Lower leg skin (tissue), 4 donors: ENCODE measurements around the gene SPATA32. TPM values are rescaled to one million over a fixed set of nuclear protein-coding genes. Genes with fewer than 3 reads are reported as not detected.
A peak's percentile ranks its signal among the peaks of the same experiment; 100 is the strongest.

Experiments
- DNase-seq, 2 donors: peaks; one replicate each; pipeline ENCODE4 v3.0.0-alpha.2; 2019; ENCODE audit warnings: low spot score in 2 of 2
- H3K4me3 ChIP-seq: fragments of 200-600 bp; sonication (generic); 2 replicates; pipeline ENCODE4 v1.5.1; 2017; ENCODE audit warnings: mild to moderate bottlenecking, low read depth; ENCODE audit not compliant: poor library complexity, severe bottlenecking
- POLR2A ChIP-seq, 2 donors: fragments of 450-650 bp; IDR thresholded peaks; one replicate each; pipeline ENCODE4 v1.6.1; 2016 to 2017; ENCODE audit warnings: antibody characterized with exemption in 2 of 2, mild to moderate bottlenecking in 1 of 2, moderate library complexity in 1 of 2
- WGBS, 2 donors: methylation state at CpG; one replicate each; pipeline ENCODE4 v1.1.5; 2018; 5-methylcytosine and 5-hydroxymethylcytosine counted together
- intact Hi-C: fragments of 100-400 bp; cut with DNase I; formaldehyde crosslinking; loops from one replicate; pipeline ENCODE4 v1.15.0; 2023; ENCODE audit warnings: low total_unique reads
- total RNA-seq, 4 donors: library from RNA; depleted of rRNA; stranded (reverse); fragments of >200 nt; gene quantifications; one replicate each; pipeline ENCODE4 v1.1.0, GENCODE V29; 2016
- TF ChIP-seq, protein P1 (sequence below), 3 donors: fragments of 450-650 bp; IDR thresholded peaks; one replicate each; pipeline ENCODE4 v1.5.1; 2016; ENCODE audit warnings: antibody characterized with exemption in 3 of 3, mild to moderate bottlenecking in 3 of 3, moderate library complexity in 2 of 3

SPATA32 gene
- total RNA-seq, 4 donors from 2014 or later: not detected

DNA sequence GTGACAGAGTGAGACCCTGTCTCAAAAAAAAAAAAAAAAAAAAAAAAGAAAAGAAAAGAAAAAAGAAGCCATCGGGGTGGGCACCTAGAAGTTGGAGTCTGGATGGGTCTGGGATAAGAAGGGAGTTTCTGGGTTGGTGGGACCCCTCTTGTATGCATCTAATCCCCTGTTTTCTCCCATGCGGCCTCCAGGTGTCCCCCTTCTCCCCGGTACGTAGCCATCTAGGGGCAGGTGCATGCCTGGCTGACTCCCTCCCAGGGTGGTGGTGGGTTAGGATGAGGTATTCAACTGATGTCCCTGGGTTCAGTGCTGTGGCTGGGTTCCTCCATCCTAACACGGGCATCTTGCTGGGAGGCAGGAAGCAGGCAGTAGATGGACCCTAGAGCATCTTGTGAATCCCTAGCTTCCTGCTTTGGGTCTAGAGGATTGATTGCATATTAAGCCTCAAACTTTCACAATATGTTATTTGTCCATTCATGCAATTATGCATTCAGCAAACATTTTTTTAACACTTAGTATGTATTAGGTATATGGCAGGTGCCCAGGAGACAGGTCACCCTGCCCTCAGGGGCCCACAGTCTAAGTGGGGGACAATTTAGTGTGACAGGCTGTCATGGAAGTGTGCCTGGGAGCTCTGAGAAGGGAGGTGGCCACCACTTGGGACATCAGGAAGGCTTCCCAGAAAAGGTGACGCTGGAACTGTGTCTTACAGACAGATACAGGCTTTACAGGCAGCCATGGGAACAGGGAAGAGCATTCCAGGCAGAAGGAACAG, 27.1 kb downstream of the SPATA32 start:
- WGBS, 2 donors: 48 to 61% methylated on average over 6 of the region's 6 CpGs
- TF ChIP-seq, protein P1, sequence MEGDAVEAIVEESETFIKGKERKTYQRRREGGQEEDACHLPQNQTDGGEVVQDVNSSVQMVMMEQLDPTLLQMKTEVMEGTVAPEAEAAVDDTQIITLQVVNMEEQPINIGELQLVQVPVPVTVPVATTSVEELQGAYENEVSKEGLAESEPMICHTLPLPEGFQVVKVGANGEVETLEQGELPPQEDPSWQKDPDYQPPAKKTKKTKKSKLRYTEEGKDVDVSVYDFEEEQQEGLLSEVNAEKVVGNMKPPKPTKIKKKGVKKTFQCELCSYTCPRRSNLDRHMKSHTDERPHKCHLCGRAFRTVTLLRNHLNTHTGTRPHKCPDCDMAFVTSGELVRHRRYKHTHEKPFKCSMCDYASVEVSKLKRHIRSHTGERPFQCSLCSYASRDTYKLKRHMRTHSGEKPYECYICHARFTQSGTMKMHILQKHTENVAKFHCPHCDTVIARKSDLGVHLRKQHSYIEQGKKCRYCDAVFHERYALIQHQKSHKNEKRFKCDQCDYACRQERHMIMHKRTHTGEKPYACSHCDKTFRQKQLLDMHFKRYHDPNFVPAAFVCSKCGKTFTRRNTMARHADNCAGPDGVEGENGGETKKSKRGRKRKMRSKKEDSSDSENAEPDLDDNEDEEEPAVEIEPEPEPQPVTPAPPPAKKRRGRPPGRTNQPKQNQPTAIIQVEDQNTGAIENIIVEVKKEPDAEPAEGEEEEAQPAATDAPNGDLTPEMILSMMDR (IDR thresholded peaks at IDR 0.05): no peak
- no peak for TF ChIP-seq POLR2A (IDR thresholded peaks at IDR 0.05)
- no peak overlapping the region for H3K4me3 ChIP-seq
- intact Hi-C loops: no loop called here
- no peak for DNase-seq

DNA sequence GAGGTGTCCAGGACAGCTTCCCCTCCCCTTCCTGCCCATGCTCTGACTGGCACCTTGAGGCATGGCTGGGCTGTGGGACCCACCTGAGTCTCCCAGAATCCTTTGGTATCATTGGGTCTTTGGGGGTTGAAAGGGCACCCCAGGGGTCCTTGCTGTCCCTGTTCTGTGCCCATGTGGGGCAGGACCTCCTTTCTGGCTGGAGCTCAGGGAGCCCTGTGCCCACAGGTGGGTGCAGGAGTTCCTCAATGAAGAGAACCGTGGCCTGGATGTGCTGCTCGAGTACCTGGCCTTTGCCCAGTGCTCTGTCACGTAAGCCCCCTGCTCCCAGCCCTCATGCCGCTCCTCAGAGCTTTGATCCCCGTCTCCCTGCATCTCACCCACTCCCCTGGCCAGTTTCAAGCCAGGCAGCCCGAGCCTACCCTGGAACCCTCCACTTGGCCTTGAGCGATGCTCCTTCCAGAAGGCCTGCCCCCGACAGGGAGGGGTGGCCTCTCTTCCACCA, 28.4 kb downstream of the SPATA32 start:
- DNase-seq: no peak
- whole genome bisulfite sequencing, 2 donors: 84 to 86% methylated on average over 8 of the region's 8 CpGs
- no peak overlapping the region for H3K4me3 ChIP-seq
- intact Hi-C loops: no loop called here
- TF ChIP-seq POLR2A (IDR thresholded peaks at IDR 0.05): no peak
- TF ChIP-seq, protein P1 (IDR thresholded peaks at IDR 0.05): no peak

DNA sequence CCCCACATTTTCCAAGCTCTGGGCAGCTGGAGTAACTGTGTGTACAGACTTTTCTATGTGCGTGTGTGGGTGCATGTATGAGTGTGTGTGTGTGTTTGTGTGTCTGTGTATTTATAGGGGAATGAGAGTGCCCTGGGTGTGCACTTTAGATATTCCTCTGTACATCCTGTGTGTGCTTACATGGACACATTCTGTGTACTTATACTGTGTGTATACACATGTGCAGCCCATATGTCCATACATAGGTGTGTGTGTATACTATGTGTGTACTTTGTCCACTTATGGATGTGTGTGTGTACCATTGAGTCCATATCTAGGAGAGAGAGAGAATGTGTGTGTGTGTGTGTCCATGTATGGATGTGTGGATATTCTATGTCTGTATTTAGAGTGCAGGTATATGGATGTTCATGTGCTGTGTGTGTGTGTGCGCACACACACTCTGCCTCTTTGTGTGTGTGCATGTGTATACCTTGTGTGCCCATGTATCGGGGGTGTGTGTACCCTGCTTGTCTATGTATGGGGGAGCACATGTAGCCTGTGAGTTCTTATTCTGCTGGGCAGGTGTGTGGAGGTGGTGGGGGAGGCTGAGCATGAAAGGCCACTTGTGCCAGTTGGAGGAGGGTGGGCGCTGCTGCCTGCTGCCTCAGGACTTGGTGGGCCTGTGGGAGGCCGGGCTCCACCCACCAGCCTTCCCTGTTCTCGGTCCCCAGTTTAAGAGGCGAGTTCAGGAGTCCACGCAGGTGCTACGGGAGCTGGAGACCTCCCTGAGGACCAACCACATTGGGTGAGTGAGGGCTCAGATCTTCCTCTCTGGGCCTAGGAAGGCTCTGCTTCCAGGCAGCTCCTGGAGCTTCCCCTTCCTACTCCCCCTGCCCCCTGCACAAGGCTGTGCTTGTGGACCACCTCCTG, 29.1 kb downstream of the SPATA32 start:
- H3K4me3 ChIP-seq: no peak overlapping the region
- intact Hi-C loops: no loop called here
- WGBS, 2 donors: 91 to 92% methylated on average over 9 of the region's 9 CpGs
- DNase-seq: peak in 1 of 2 donors; percentile 82
- TF ChIP-seq, protein P1 (IDR thresholded peaks at IDR 0.05): no peak
- no peak for TF ChIP-seq POLR2A (IDR thresholded peaks at IDR 0.05)

DNA sequence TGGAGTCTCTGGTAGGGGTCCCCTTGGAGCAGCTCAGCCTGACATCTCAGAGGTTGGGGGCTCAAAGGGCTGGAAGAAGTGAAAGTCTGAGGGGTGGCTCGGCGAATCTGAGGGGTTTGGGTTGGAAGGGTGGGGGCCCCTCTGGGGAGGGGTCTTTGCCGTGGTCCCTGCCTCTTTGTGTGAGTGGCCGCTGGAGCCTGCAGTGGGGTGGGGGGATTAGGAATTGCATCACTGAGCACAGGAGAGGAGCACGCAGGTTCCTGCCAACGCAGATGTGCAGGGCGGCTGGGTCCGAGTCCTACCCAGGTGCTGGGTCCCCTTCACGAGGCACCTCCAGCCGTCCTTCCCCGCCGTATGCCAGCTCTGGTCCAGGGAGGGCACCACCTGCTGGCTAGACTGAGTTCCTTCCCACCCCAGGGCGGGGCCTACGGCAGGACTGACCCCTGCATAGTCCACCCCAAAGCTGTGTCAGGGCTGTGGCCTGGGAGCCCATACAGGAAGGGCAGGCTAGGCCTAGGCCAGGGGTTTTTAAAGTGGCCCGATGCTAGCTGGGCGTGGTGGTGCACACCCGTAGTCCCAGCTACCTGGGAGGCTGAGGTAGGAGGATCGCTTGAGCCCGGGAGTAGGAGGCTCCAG, 30.3 kb downstream of the SPATA32 start:
- 77 to 88% methylated on average over 18 to 19 of the region's 19 CpGs for whole genome bisulfite sequencing, 2 donors
- H3K4me3 ChIP-seq: no peak overlapping the region
- intact Hi-C loops: no loop called here
- TF ChIP-seq POLR2A (IDR thresholded peaks at IDR 0.05): no peak
- TF ChIP-seq, protein P1 (IDR thresholded peaks at IDR 0.05): no peak
- DNase-seq: peak in 1 of 2 donors; percentile 84

DNA sequence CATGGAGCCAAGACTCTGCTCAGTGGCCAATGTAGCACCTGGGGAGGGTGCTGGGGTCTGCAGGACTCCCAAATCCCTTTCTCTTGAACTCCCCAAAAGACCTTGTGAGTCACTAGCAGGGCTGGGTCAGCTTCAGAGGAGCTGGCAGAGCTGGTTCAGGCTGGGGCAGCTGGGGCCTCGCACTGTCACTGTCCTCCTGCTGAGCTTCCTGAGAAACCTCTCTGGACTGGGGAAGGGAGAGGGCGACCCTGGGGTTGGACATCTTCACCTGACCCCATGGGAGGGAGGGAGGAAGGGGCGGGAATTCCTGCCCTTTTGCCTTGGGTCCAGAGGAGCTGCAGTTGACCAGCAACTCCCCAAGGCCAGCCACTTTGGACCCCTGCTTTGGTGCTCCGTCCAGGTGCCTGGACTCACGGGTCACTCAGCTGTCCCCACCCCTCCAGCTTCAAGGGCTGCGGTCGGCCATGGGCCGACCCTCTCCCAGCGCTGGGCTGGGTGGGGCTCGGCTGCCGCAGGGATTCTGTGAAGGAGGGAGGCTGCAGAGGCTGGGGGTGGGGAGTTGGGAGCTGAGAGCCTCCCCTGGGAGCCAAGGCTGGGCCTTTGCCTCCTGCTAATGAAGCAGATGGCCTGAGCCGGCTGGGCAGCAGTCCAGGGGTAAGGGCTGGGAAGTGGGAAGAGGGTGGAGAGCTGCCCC, 31.0 kb downstream of the SPATA32 start:
- 49 to 58% methylated on average over 5 to 12 of the region's 12 CpGs for WGBS, 2 donors
- no peak overlapping the region for H3K4me3 ChIP-seq
- intact Hi-C loops: no loop called here
- DNase-seq: peak in 1 of 2 donors; percentile 86
- TF ChIP-seq, protein P1 (IDR thresholded peaks at IDR 0.05): no peak
- no peak for TF ChIP-seq POLR2A (IDR thresholded peaks at IDR 0.05)
